HepG2 (cell line): Measurements from ENCODE around the gene TOP2A. TPM values are rescaled to one million over a fixed set of nuclear protein-coding genes. Genes with fewer than 3 reads are reported as not detected.

Experiments used
- ATAC-seq: fragments of 200-7000 bp; cut with Tn5 transposase; 3 replicates; pipeline ENCODE4 v1.9.1; 2020; ENCODE audit warnings: mild to moderate bottlenecking, moderate library complexity
- BruUV-seq: library from RNA; stranded (reverse); fragments of 400-500 nt; replicated peaks from 2 replicates; lab custom pipeline; 2021; lab: Mats Ljungman, UMichigan
- CTCF ChIA-PET: fragments of 300-600 bp; formaldehyde crosslinking; extraction: SDS; loops from one replicate; lab custom pipeline; 2021; ENCODE audit warnings: low total read pairs, inconsistent platforms, low intra/inter-chr PET ratio; lab: Yijun Ruan, JAX
- POLR2A ChIA-PET: fragments of 350-600 bp; sonication (Branson Sonifier 250); formaldehyde crosslinking; loops from one replicate; lab custom pipeline; 2020; ENCODE audit warnings: antibody characterized with exemption, inconsistent platforms; lab: Yijun Ruan, JAX
- DNase-seq: peaks from one replicate; pipeline ENCODE4 v3.0.0-alpha.2; 2015; ENCODE audit warnings: low spot score
- FAIRE-seq: peaks from 3 replicates; lab custom pipeline; 2011; peaks lifted over from hg19 to GRCh38; lab: Jason Lieb, UNC
- H2AFZ ChIP-seq: one replicate; pipeline ENCODE4 v1.6.1; 2011; ENCODE audit warnings: low read length, inconsistent platforms
- H3K27ac ChIP-seq: fragments of 300-600 bp; 3 replicates; pipeline ENCODE4 v1.8.0; 2011; ENCODE audit warnings: mixed run types, mild to moderate bottlenecking, mixed read lengths, low read length, inconsistent platforms; ENCODE audit not compliant: insufficient read depth; ENCODE audit errors: extremely low read length
- H3K27me3 ChIP-seq, 2 experiments: fragments of 200-600 bp in 1 of 2; 2 replicates in 1 of 2; 3 replicates in 1 of 2; pipeline versions ENCODE4 v1.6.0 to v1.8.0; 2011; ENCODE audit warnings: low read length in 2 of 2, mild to moderate bottlenecking in 2 of 2, moderate library complexity in 2 of 2, inconsistent platforms in 1 of 2; ENCODE audit not compliant: insufficient read depth in 2 of 2, control insufficient read depth in 1 of 2
- H3K36me3 ChIP-seq, 2 experiments: fragments of 200-600 bp in 1 of 2; replicated peaks in 1 of 2; 2 replicates in 1 of 2; 3 replicates in 1 of 2; pipeline versions ENCODE4 v1.5.1 to v1.8.0; 2011; ENCODE audit warnings: low read length in 2 of 2, inconsistent platforms in 1 of 2; ENCODE audit not compliant: insufficient read depth in 2 of 2, control insufficient read depth in 1 of 2
- H3K4me1 ChIP-seq: 2 replicates; pipeline ENCODE4 v1.5.1; 2012; ENCODE audit warnings: low read length, inconsistent platforms; ENCODE audit not compliant: insufficient read depth
- H3K4me2 ChIP-seq: 2 replicates; pipeline ENCODE4 v1.6.0; 2011; ENCODE audit warnings: low read depth, low read length, inconsistent platforms
- H3K4me3 ChIP-seq, 3 experiments: fragments of 200-600 bp in 1 of 3; sonication (generic), shearing (Covaris generic) in 1 of 3; replicated peaks in 1 of 3; 2 replicates each; pipeline ENCODE4 v1.5.1; 2011 to 2016; ENCODE audit warnings: low read length in 3 of 3, inconsistent platforms in 2 of 3, low read depth in 2 of 3, mild to moderate bottlenecking in 2 of 3, control low read depth in 1 of 3, mixed read lengths in 1 of 3; ENCODE audit not compliant: insufficient read depth in 1 of 3
- H3K79me2 ChIP-seq: one replicate; pipeline ENCODE4 v1.6.1; 2011; ENCODE audit warnings: low read length, inconsistent platforms; ENCODE audit not compliant: insufficient read depth
- H3K9ac ChIP-seq: 2 replicates; pipeline ENCODE4 v1.6.0; 2011; ENCODE audit warnings: mild to moderate bottlenecking, low read depth, low read length, inconsistent platforms; ENCODE audit not compliant: insufficient read depth
- H3K9me3 ChIP-seq: 2 replicates; pipeline ENCODE4 v1.5.1; 2012; ENCODE audit warnings: mild to moderate bottlenecking, low read length
- H4K20me1 ChIP-seq: 2 replicates; pipeline ENCODE4 v1.6.0; 2011; ENCODE audit warnings: inconsistent platforms, mild to moderate bottlenecking, low read length, moderate library complexity; ENCODE audit not compliant: insufficient read depth
- EEA1 ChIP-seq: sonication (generic); formaldehyde crosslinking; IDR thresholded peaks from 2 replicates; pipeline ENCODE4 v1.5.1; 2020; ENCODE audit warnings: mild to moderate bottlenecking, missing genetic modification reagents, borderline replicate concordance
- GLI4 ChIP-seq: sonication (generic); formaldehyde crosslinking; IDR thresholded peaks from 2 replicates; pipeline ENCODE4 v1.5.1; 2020; ENCODE audit warnings: missing genetic modification reagents, mild to moderate bottlenecking, moderate library complexity, borderline replicate concordance
- HNRNPL ChIP-seq: fragments of 200-400 bp; formaldehyde crosslinking; IDR thresholded peaks from 2 replicates; pipeline ENCODE4 v1.6.1; 2017; ENCODE audit warnings: mild to moderate bottlenecking, low read depth, low read length
- PRPF4 ChIP-seq: fragments of 200-400 bp; formaldehyde crosslinking; IDR thresholded peaks from 2 replicates; pipeline ENCODE4 v1.6.1; 2016; ENCODE audit warnings: low read length, low read depth; ENCODE audit not compliant: poor library complexity, severe bottlenecking
- STAT5B ChIP-seq: sonication (generic); formaldehyde crosslinking; IDR thresholded peaks from 2 replicates; pipeline ENCODE4 v1.4.0; 2020; ENCODE audit warnings: missing genetic modification reagents
- YEATS2 ChIP-seq: sonication (generic); formaldehyde crosslinking; IDR thresholded peaks from 2 replicates; pipeline ENCODE4 v1.4.0; 2020; ENCODE audit warnings: missing genetic modification reagents, borderline replicate concordance
- ZNF329 ChIP-seq: sonication (generic); formaldehyde crosslinking; IDR thresholded peaks from 2 replicates; pipeline ENCODE4 v1.9.0; 2021; ENCODE audit warnings: low read depth, mild to moderate bottlenecking, missing genetic modification reagents
- ZNF589 ChIP-seq: sonication (generic); formaldehyde crosslinking; conservative IDR thresholded peaks from 2 replicates; pipeline ENCODE4 v1.8.0; 2022; ENCODE audit warnings: mild to moderate bottlenecking, moderate library complexity, missing genetic modification reagents
- ZNF629 ChIP-seq: sonication (generic); formaldehyde crosslinking; conservative IDR thresholded peaks from 2 replicates; pipeline ENCODE4 v1.5.0; 2020; ENCODE audit warnings: missing genetic modification reagents
- ZNF768 ChIP-seq: sonication (generic); formaldehyde crosslinking; IDR thresholded peaks from 2 replicates; pipeline ENCODE4 v1.4.0; 2020; ENCODE audit warnings: missing genetic modification reagents
- ZNF777 ChIP-seq: sonication (generic); formaldehyde crosslinking; IDR thresholded peaks from 2 replicates; pipeline ENCODE4 v1.4.0; 2020; ENCODE audit warnings: missing genetic modification reagents
- WGBS: methylation state at CpG from one replicate; pipeline ENCODE4 v1.1.6; 2017; ENCODE audit warnings: low lambda C conversion rate; 5-methylcytosine and 5-hydroxymethylcytosine counted together
- in situ Hi-C: cut with HindIII; loops from 2 replicates; pipeline ENCODE4 v1.10.0; 2017; ENCODE audit warnings: low pct_unique_long_range_greater_than_20kb; ENCODE audit not compliant: extremely low pct_ligation_motif_present
- intact Hi-C: fragments of 100-400 bp; cut with micrococcal nuclease; formaldehyde crosslinking; loops from one replicate; pipeline ENCODE4 v1.10.0; 2022; ENCODE audit not compliant: unreplicated experiment
- polyA plus RNA-seq, 8 experiments: library from polyadenylated mRNA; depleted of rRNA in 3 of 8; stranded (reverse) in 7 of 8; unstranded in 1 of 8; fragments of >200 nt; fragmentation: Illumina TruSeq in 4 of 8; extraction: Trizol in 4 of 8; gene quantifications; 2 replicates each; pipeline versions ENCODE4 v1.2.1 to v1.2.3, GENCODE V29; 2011 to 2016; ENCODE audit warnings: low read depth in 4 of 8, missing spikeins in 1 of 8, mixed read lengths in 1 of 8; ENCODE audit not compliant: insufficient read depth in 1 of 8
- total RNA-seq, 5 experiments: library from RNA; depleted of rRNA; stranded (reverse); fragments of >200 nt; fragmentation: Illumina TruSeq; extraction: Trizol; gene quantifications; 2 replicates each; pipeline ENCODE4 v1.2.3, GENCODE V29; 2016; ENCODE audit warnings: low read depth in 1 of 5
- TF ChIP-seq, protein P1 (sequence below): IDR thresholded peaks from 2 replicates; pipeline ENCODE4 v1.4.0; 2020; ENCODE audit warnings: mild to moderate bottlenecking, missing genetic modification reagents
- TF ChIP-seq, protein P2 (sequence below): sonication (generic); formaldehyde crosslinking; IDR thresholded peaks from 2 replicates; pipeline ENCODE4 v1.5.1; 2020; ENCODE audit warnings: mild to moderate bottlenecking, missing genetic modification reagents, borderline replicate concordance
- TF ChIP-seq, protein P3 (sequence below): sonication (generic); formaldehyde crosslinking; IDR thresholded peaks from 2 replicates; pipeline ENCODE4 v1.5.0; 2020; ENCODE audit warnings: missing genetic modification reagents

TOP2A gene
- total and polyA plus RNA-seq, 2 of the 13 experiments (the other 11 are each of a cell fraction or from before 2014, with no cell fraction given): 108 to 327 TPM

DNA sequence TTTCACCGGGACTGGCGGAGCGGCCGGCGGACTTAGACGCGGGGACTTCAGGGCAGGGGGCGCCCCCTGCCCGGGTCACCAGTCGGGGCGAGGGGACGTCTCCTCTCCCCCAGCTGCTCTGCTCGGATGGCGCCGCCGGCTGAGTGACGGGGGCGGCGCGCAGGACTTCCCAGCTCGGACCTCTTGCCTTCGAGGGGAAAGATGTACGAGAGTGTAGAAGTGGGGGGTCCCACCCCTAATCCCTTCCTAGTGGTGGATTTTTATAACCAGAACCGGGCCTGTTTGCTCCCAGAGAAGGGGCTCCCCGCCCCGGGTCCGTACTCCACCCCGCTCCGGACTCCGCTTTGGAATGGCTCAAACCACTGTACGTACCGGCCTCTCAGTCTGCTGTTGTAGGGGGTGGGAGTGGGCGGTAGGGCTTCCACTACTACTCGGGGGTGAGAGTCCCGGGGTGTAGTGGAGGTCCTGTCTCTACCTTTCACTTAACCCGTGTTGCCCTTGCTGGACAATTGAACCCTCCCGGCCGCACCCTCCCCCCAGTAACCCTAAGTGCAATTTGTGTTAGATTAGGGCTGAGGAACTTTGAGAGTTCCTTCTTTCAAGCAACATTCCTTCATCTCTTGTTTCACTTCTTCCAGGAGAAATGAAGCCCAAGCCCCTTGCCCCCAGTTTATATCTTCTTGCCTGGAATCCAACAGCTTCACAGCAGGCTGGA, 75.0 kb downstream of the TOP2A start:
- Histone ChIP-seq H3K27ac (peak overlapping the region; percentile 64), H3K9ac (peak overlapping the region; percentile 76), H3K36me3 (no peaks in the 10 kb centered on the region), H3K4me3 (peak overlapping the region; percentile 79 to 88 (median 84)), H2AFZ (no peak overlapping the region), H3K4me2 (peak overlapping the region; percentile 94), H3K27me3 (no peaks in the 10 kb centered on the region), H3K79me2 (peaks cover 35% of the 10 kb centered on the region), H3K4me1 (peaks cover 60% of the 10 kb centered on the region), H4K20me1 (peaks cover 16% of the 10 kb centered on the region), H3K9me3 (no peaks in the 10 kb centered on the region)
- 7% methylated on average over 18 of the region's 38 CpGs for WGBS
- DNase-seq (no peak), ATAC-seq (no peak), FAIRE-seq (no peak)
- intact Hi-C loops (no loop called here), in situ Hi-C loops (no loop called here)
- POLR2A ChIA-PET: interaction anchor here (0.6 to 6.6 kb wide), 11 partner anchors 8 to 34 kb away, joined by 3 to 48 read pairs (median 24); partner anchors contain the start of gene RARA
- no TSS peak for BruUV-seq
- CTCF ChIA-PET: no interaction called here
- TF ChIP-seq ZNF329: 0 out of 2 replicates have a peak, but pooled peaks have one; percentile 0
- peak; percentile 78 for TF ChIP-seq ZNF777 (CRISPR knock-in tag)
- TF ChIP-seq EEA1 (CRISPR knock-in tag): 0 out of 2 replicates have a peak, but pooled peaks have one; percentile 30
- peak; percentile 26; the same call in 1 of the 2 replicates for TF ChIP-seq GLI4 (CRISPR knock-in tag)
- TF ChIP-seq ZNF629 (CRISPR knock-in tag): 0 out of 2 replicates have a peak, but pooled peaks have one; percentile 11
- TF ChIP-seq, protein P1, sequence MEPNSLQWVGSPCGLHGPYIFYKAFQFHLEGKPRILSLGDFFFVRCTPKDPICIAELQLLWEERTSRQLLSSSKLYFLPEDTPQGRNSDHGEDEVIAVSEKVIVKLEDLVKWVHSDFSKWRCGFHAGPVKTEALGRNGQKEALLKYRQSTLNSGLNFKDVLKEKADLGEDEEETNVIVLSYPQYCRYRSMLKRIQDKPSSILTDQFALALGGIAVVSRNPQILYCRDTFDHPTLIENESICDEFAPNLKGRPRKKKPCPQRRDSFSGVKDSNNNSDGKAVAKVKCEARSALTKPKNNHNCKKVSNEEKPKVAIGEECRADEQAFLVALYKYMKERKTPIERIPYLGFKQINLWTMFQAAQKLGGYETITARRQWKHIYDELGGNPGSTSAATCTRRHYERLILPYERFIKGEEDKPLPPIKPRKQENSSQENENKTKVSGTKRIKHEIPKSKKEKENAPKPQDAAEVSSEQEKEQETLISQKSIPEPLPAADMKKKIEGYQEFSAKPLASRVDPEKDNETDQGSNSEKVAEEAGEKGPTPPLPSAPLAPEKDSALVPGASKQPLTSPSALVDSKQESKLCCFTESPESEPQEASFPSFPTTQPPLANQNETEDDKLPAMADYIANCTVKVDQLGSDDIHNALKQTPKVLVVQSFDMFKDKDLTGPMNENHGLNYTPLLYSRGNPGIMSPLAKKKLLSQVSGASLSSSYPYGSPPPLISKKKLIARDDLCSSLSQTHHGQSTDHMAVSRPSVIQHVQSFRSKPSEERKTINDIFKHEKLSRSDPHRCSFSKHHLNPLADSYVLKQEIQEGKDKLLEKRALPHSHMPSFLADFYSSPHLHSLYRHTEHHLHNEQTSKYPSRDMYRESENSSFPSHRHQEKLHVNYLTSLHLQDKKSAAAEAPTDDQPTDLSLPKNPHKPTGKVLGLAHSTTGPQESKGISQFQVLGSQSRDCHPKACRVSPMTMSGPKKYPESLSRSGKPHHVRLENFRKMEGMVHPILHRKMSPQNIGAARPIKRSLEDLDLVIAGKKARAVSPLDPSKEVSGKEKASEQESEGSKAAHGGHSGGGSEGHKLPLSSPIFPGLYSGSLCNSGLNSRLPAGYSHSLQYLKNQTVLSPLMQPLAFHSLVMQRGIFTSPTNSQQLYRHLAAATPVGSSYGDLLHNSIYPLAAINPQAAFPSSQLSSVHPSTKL (CRISPR knock-in tag): no peak
- TF ChIP-seq HNRNPL: 0 out of 2 replicates have a peak, but pooled peaks have one; percentile 16
- TF ChIP-seq PRPF4: no peak
- TF ChIP-seq ZNF589 (CRISPR knock-in tag): 0 out of 2 replicates have a peak, but pooled peaks have one; percentile 10
- TF ChIP-seq, protein P2, sequence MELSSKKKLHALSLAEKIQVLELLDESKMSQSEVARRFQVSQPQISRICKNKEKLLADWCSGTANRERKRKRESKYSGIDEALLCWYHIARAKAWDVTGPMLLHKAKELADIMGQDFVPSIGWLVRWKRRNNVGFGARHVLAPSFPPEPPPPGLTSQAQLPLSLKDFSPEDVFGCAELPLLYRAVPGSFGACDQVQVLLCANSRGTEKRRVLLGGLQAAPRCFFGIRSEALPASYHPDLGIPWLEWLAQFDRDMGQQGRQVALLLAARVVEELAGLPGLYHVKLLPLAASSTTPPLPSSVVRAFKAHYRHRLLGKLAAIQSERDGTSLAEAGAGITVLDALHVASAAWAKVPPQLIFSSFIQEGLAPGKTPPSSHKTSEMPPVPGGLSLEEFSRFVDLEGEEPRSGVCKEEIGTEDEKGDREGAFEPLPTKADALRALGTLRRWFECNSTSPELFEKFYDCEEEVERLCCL (CRISPR knock-in tag): peak; percentile 58; the same call in 1 of the 2 replicates
- TF ChIP-seq, protein P3, sequence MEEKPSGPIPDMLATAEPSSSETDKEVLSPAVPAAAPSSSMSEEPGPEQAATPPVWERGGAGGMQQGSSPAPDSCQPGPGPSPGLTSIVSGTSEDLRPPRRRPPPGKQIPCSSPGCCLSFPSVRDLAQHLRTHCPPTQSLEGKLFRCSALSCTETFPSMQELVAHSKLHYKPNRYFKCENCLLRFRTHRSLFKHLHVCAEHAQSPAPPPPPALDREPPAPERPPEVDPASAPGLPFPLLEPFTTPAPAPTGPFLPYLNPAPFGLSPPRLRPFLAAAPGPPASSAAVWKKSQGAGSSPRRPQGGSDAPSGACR (CRISPR knock-in tag): peak; percentile 2; the same call in 1 of the 2 replicates
- no peak for TF ChIP-seq STAT5B (CRISPR knock-in tag)
- TF ChIP-seq YEATS2: no peak
- 0 out of 2 replicates have a peak, but pooled peaks have one; percentile 22 for TF ChIP-seq ZNF768 (CRISPR knock-in tag)
